ENCODE data around the gene BUB3.

BUB3 gene

GRCh38 chr10:123204127-123204461 lies 49.9 kb downstream of the BUB3 start:
- no peak for DNase-seq (ENCODE audit: low read depth)

GRCh38 chr10:123205041-123205440 lies 50.8 kb downstream of the BUB3 start:
- no peak for DNase-seq (ENCODE audit: low read depth)

GRCh38 chr10:123212063-123212462 lies 57.9 kb downstream of the BUB3 start:
- no peak for DNase-seq (ENCODE audit: low read depth)

GRCh38 chr10:123212640-123213039 lies 58.4 kb downstream of the BUB3 start:
- DNase-seq (ENCODE audit: low read depth) = no peak

GRCh38 chr10:123213192-123213591 lies 59.0 kb downstream of the BUB3 start:
- DNase-seq (ENCODE audit: low read depth) = no peak
